SK-N-SH (cell line): ENCODE data around the gene ING2. TPM values are rescaled to one million over a fixed set of nuclear protein-coding genes. Genes with fewer than 3 reads are reported as not detected.

ENCODE experiments used
- CTCF ChIA-PET: fragments of 300-600, 350-600 bp; formaldehyde crosslinking; extraction: SDS; loops from one replicate; lab custom pipeline; 2021; lab: Yijun Ruan, JAX
- POLR2A ChIA-PET: fragments of 350-600 bp; sonication (Branson Sonifier 250); formaldehyde crosslinking; extraction: SDS; loops from one replicate; lab custom pipeline; 2020; ENCODE audit warnings: antibody characterized with exemption, inconsistent platforms; lab: Yijun Ruan, JAX
- DNase-seq: peaks from one replicate; pipeline ENCODE4 v3.0.0; 2012
- H2AFZ ChIP-seq: fragments of 200-600 bp; sonication (generic); 2 replicates; pipeline ENCODE4 v1.8.1; 2016; ENCODE audit warnings: antibody characterized with exemption, mild to moderate bottlenecking, low read depth
- H3F3A ChIP-seq: fragments of 200-600 bp; sonication (generic); replicated peaks from 2 replicates; pipeline ENCODE3; 2016; ENCODE audit warnings: antibody characterized with exemption, mild to moderate bottlenecking; ENCODE audit not compliant: insufficient read depth
- H3K27ac ChIP-seq, 2 experiments: fragments of 200-500 bp in 1 of 2; fragments of 200-600 bp in 1 of 2; sonication (Bioruptor generic) in 1 of 2; sonication (generic), shearing (Covaris generic) in 1 of 2; 2 replicates each; pipeline versions ENCODE4 v1.5.1 to v1.6.1; 2014 to 2016; ENCODE audit warnings: low read depth in 2 of 2, inconsistent platforms in 1 of 2, low read length in 1 of 2, mild to moderate bottlenecking in 1 of 2, mixed read lengths in 1 of 2
- H3K27me3 ChIP-seq: fragments of 200-600 bp; sonication (generic), shearing (Covaris generic); 2 replicates; pipeline ENCODE4 v1.6.1; 2016; ENCODE audit warnings: mixed run types; ENCODE audit not compliant: insufficient read depth
- H3K36me3 ChIP-seq, 2 experiments: fragments of 200-500 bp in 1 of 2; fragments of 200-600 bp in 1 of 2; sonication (Bioruptor generic) in 1 of 2; sonication (generic) in 1 of 2; replicated peaks in 1 of 2; 2 replicates each; pipeline versions ENCODE3 to v1.5.1; 2014 to 2016; ENCODE audit warnings: low read length in 1 of 2, mild to moderate bottlenecking in 1 of 2; ENCODE audit not compliant: insufficient read depth in 2 of 2, control insufficient read depth in 1 of 2
- H3K4me1 ChIP-seq, 2 experiments: fragments of 200-500 bp in 1 of 2; fragments of 200-600 bp in 1 of 2; sonication (Bioruptor generic) in 1 of 2; sonication (generic), shearing (Covaris generic) in 1 of 2; 2 replicates each; pipeline versions ENCODE4 v1.5.1 to v1.6.1; 2014 to 2016; ENCODE audit warnings: low read depth in 1 of 2, low read length in 1 of 2, mixed run types in 1 of 2; ENCODE audit not compliant: insufficient read depth in 2 of 2, control insufficient read depth in 1 of 2
- H3K4me2 ChIP-seq: fragments of 200-600 bp; sonication (generic), shearing (Covaris generic); 2 replicates; pipeline ENCODE4 v1.6.1; 2017; ENCODE audit warnings: mixed run types
- H3K4me3 ChIP-seq, 2 experiments: fragments of 200-500 bp in 1 of 2; fragments of 200-600 bp in 1 of 2; sonication (Bioruptor generic) in 1 of 2; sonication (generic), shearing (Covaris generic) in 1 of 2; 2 replicates each; pipeline versions ENCODE4 v1.5.1 to v1.8.1; 2014 to 2016; ENCODE audit warnings: low read depth in 2 of 2, inconsistent platforms in 1 of 2, low read length in 1 of 2, mild to moderate bottlenecking in 1 of 2, mixed read lengths in 1 of 2, moderate library complexity in 1 of 2
- H3K79me2 ChIP-seq: fragments of 200-600 bp; sonication (generic); 2 replicates; pipeline ENCODE4 v1.8.1; 2017; ENCODE audit warnings: mild to moderate bottlenecking; ENCODE audit not compliant: insufficient read depth
- H3K9ac ChIP-seq: fragments of 200-600 bp; sonication (generic); 2 replicates; pipeline ENCODE4 v1.6.1; 2017; ENCODE audit warnings: mixed run types
- H3K9me2 ChIP-seq: fragments of 200-600 bp; sonication (generic); 2 replicates; pipeline ENCODE4 v1.6.1; 2017; ENCODE audit warnings: mixed run types
- H3K9me3 ChIP-seq: fragments of 200-600 bp; sonication (generic); 2 replicates; pipeline ENCODE4 v1.6.1; 2017; ENCODE audit warnings: mixed run types, mild to moderate bottlenecking, moderate library complexity
- H4K20me1 ChIP-seq: fragments of 200-600 bp; sonication (generic); 2 replicates; pipeline ENCODE4 v1.6.1; 2017; ENCODE audit warnings: mild to moderate bottlenecking, mixed run types; ENCODE audit not compliant: insufficient read depth
- ELF1 ChIP-seq: IDR thresholded peaks from 2 replicates; pipeline ENCODE4 v1.4.0; 2012
- EP300 ChIP-seq, 2 experiments: IDR thresholded peaks; 2 replicates each; pipeline versions ENCODE4 v1.4.0 to v1.6.1; 2012; ENCODE audit warnings: borderline replicate concordance in 1 of 2, low read depth in 1 of 2, low read length in 1 of 2
- GABPA ChIP-seq: IDR thresholded peaks from 2 replicates; pipeline ENCODE4 v1.4.0; 2012; ENCODE audit warnings: low read depth, mild to moderate bottlenecking
- GATA2 ChIP-seq: sonication (generic); formaldehyde crosslinking; IDR thresholded peaks from 2 replicates; pipeline ENCODE4 v1.5.0; 2020; ENCODE audit warnings: mild to moderate bottlenecking, missing genetic modification reagents
- JUND ChIP-seq: IDR thresholded peaks from 2 replicates; pipeline ENCODE4 v1.4.0; 2012
- MEF2A ChIP-seq: IDR thresholded peaks from 2 replicates; pipeline ENCODE4 v1.4.0; 2012; ENCODE audit warnings: low read depth, borderline replicate concordance
- MXI1 ChIP-seq: IDR thresholded peaks from 2 replicates; pipeline ENCODE4 v1.6.1; 2012; ENCODE audit warnings: mild to moderate bottlenecking, low read depth, low read length, improper control_type of control experiment
- NFIC ChIP-seq: IDR thresholded peaks from 2 replicates; pipeline ENCODE4 v1.4.0; 2012; ENCODE audit warnings: borderline replicate concordance
- NRF1 ChIP-seq: IDR thresholded peaks from 2 replicates; pipeline ENCODE4 v1.6.1; 2012; ENCODE audit warnings: low read depth, mild to moderate bottlenecking, low read length
- PBX3 ChIP-seq: IDR thresholded peaks from 2 replicates; pipeline ENCODE4; 2012
- POLR2AphosphoS5 ChIP-seq: IDR thresholded peaks from 2 replicates; pipeline ENCODE4 v1.6.1; 2012; ENCODE audit warnings: low read depth, low read length
- RXRA ChIP-seq: IDR thresholded peaks from 2 replicates; pipeline ENCODE4 v1.4.0; 2012; ENCODE audit warnings: low read depth, mild to moderate bottlenecking, borderline replicate concordance
- TAF1 ChIP-seq: IDR thresholded peaks from 2 replicates; pipeline ENCODE4 v1.6.1; 2012; ENCODE audit warnings: low read depth, mild to moderate bottlenecking, low read length, moderate library complexity, borderline replicate concordance
- TEAD4 ChIP-seq: IDR thresholded peaks from 2 replicates; pipeline ENCODE4 v1.4.0; 2012; ENCODE audit warnings: mild to moderate bottlenecking, borderline replicate concordance; ENCODE audit not compliant: insufficient read depth
- USF2 ChIP-seq: fragments of 150-350 bp; IDR thresholded peaks from 2 replicates; pipeline ENCODE4 v1.6.1; 2017; ENCODE audit warnings: antibody characterized with exemption, low read length, low read depth, borderline replicate concordance
- YY1 ChIP-seq: IDR thresholded peaks from 2 replicates; pipeline ENCODE4 v1.4.0; 2012; ENCODE audit warnings: low read depth, mild to moderate bottlenecking
- ZBTB33 ChIP-seq: IDR thresholded peaks from 2 replicates; pipeline ENCODE4 v1.4.0; 2012; ENCODE audit warnings: low read depth, borderline replicate concordance
- WGBS: methylation state at CpG from one replicate; pipeline ENCODE4 v1.1.6; 2017; ENCODE audit warnings: low lambda C conversion rate; 5-methylcytosine and 5-hydroxymethylcytosine counted together
- polyA plus RNA-seq, 3 experiments: library from polyadenylated mRNA; depleted of rRNA; stranded (reverse); fragments of >200 nt; gene quantifications; 2 replicates each; pipeline ENCODE4 v1.2.3, GENCODE V29; 2012

The ING2 gene
- polyA plus RNA-seq, 1 of the 3 experiments (the other 2 are of a cell fraction) = 15.1 TPM

GRCh38 chr4:183556947-183557346 lies 52.1 kb downstream of the ING2 start:
- Histone ChIP-seq H3K4me2 (no peak overlapping the region), H3K36me3 (no peaks in the 10 kb centered on the region), H3K4me1 (peaks cover 0 to 8% of the 10 kb centered on the region in 2 experiments; a peak in 1 of 4 replicates), H3K9me3 (no peaks in the 10 kb centered on the region), H3F3A (no peaks in the 10 kb centered on the region), H3K79me2 (no peaks in the 10 kb centered on the region), H3K27me3 (no peaks in the 10 kb centered on the region; the same call in 1 of the 2 replicates), H3K4me3 (no peak overlapping the region), H3K9ac (no peak overlapping the region), H4K20me1 (no peaks in the 10 kb centered on the region), H2AFZ (no peak overlapping the region), H3K9me2 (no peaks in the 10 kb centered on the region), H3K27ac (no peak overlapping the region)
- CTCF ChIA-PET = no interaction called here
- DNase-seq = no peak
- TF ChIP-seq NRF1 (no peak), TEAD4 (no peak), PBX3 (no peak), EP300 (IDR thresholded peaks at IDR 0.05; ENCODE audit: borderline replicate concordance in 1 of 2, low read depth in 1 of 2, low read length in 1 of 2) (no peak), GATA2 (CRISPR knock-in tag) (no peak), USF2 (no peak), ELF1 (no peak), YY1 (no peak), GABPA (no peak), TAF1 (no peak), JUND (no peak), ZBTB33 (no peak), RXRA (no peak), NFIC (no peak), MXI1 (no peak), POLR2AphosphoS5 (no peak), MEF2A (no peak)
- POLR2A ChIA-PET = no interaction called here
- WGBS = 36% methylated on average over 3 of the region's 3 CpGs
